SH-SY5Y (cell line): ENCODE results near the gene CEP57.

Source experiments
- GATA2 ChIP-seq: IDR thresholded peaks from 2 replicates; pipeline ENCODE4 v1.6.1; 2011; ENCODE audit warnings: mild to moderate bottlenecking, low read depth, low read length
- GATA3 ChIP-seq: IDR thresholded peaks from 2 replicates; pipeline ENCODE4 v1.6.1; 2011; ENCODE audit warnings: low read depth, mild to moderate bottlenecking, low read length, moderate library complexity

Gene CEP57

GRCh38 chr11:95790933-95791708, 823 bp downstream of the CEP57 start:
- no peak for TF ChIP-seq GATA3
- no peak for TF ChIP-seq GATA2

- no peak for TF ChIP-seq GATA2
- TF ChIP-seq GATA3, result no peak
Observed at GRCh38 chr11:95791709-95792033, 1.4 kb downstream of the CEP57 start.

- TF ChIP-seq GATA3 (no peak), GATA2 (no peak)
Observed at GRCh38 chr11:95792200-95792599, 1.9 kb downstream of the CEP57 start.

- TF ChIP-seq GATA3 (no peak), GATA2 (no peak)
Observed at GRCh38 chr11:95792700-95793099, 2.4 kb downstream of the CEP57 start.

GRCh38 chr11:95793116-95793515, 2.8 kb downstream of the CEP57 start:
- TF ChIP-seq GATA3 (no peak), GATA2 (no peak)

- TF ChIP-seq GATA3, result no peak
- no peak for TF ChIP-seq GATA2
Observed at GRCh38 chr11:95794086-95794485, 3.8 kb downstream of the CEP57 start.

- TF ChIP-seq GATA3, result 0 out of 2 replicates have a peak, but pooled peaks have one; percentile 29
- no peak for TF ChIP-seq GATA2
Observed at GRCh38 chr11:95795627-95796295, 5.5 kb downstream of the CEP57 start.

GRCh38 chr11:95796501-95796900, 6.2 kb downstream of the CEP57 start:
- TF ChIP-seq GATA2, result no peak
- no peak for TF ChIP-seq GATA3

GRCh38 chr11:95799546-95799945, 9.2 kb downstream of the CEP57 start:
- TF ChIP-seq GATA3 (no peak), GATA2 (no peak)

GRCh38 chr11:95800438-95800837, 10.1 kb downstream of the CEP57 start:
- no peak for TF ChIP-seq GATA3
- TF ChIP-seq GATA2, result no peak

- TF ChIP-seq GATA2, result no peak
- TF ChIP-seq GATA3, result no peak
Observed at GRCh38 chr11:95802806-95803205, 12.5 kb downstream of the CEP57 start.

GRCh38 chr11:95803973-95804372, 13.7 kb downstream of the CEP57 start:
- TF ChIP-seq GATA2 (no peak), GATA3 (no peak)

- TF ChIP-seq GATA3, result no peak
- TF ChIP-seq GATA2, result no peak
Observed at GRCh38 chr11:95805869-95806268, 15.6 kb downstream of the CEP57 start.

- TF ChIP-seq GATA3 (no peak), GATA2 (no peak)
Observed at GRCh38 chr11:95816037-95816436, 25.7 kb downstream of the CEP57 start.

GRCh38 chr11:95821640-95822039, 31.3 kb downstream of the CEP57 start:
- TF ChIP-seq GATA2, result no peak

- TF ChIP-seq GATA2, result no peak
- TF ChIP-seq GATA3, result no peak
Observed at GRCh38 chr11:95827696-95828095, 37.4 kb downstream of the CEP57 start.

GRCh38 chr11:95829580-95830259, 39.4 kb downstream of the CEP57 start:
- TF ChIP-seq GATA3, result no peak
- no peak for TF ChIP-seq GATA2
